Ascending aorta (tissue), 2 donors: ENCODE data around the gene SPOPL. TPM values are rescaled to one million over a fixed set of nuclear protein-coding genes. Genes with fewer than 3 reads are reported as not detected.

Experiments
- DNase-seq, 2 donors: peaks; one replicate each; pipeline ENCODE4 v3.0.0-alpha.2; 2019; ENCODE audit warnings: low spot score in 2 of 2
- H3K27ac ChIP-seq, 2 donors: fragments of 200-600 bp; sonication (generic); one replicate each; pipeline ENCODE4 v1.5.1; 2016 to 2017; ENCODE audit warnings: mild to moderate bottlenecking in 1 of 2
- H3K27me3 ChIP-seq: fragments of 200-600 bp; sonication (generic); one replicate; pipeline ENCODE4 v1.5.1; 2017
- H3K36me3 ChIP-seq, 2 donors: fragments of 200-600 bp; sonication (generic); one replicate each; pipeline ENCODE4 v1.5.1; 2016
- H3K4me1 ChIP-seq, 2 donors: fragments of 200-600 bp; sonication (generic); one replicate each; pipeline ENCODE4 v1.5.1; 2016 to 2017; ENCODE audit warnings: mild to moderate bottlenecking in 1 of 2
- H3K4me3 ChIP-seq, 2 donors: fragments of 200-600 bp; sonication (generic); one replicate each; pipeline ENCODE4 v1.5.1; 2016 to 2017; ENCODE audit warnings: mild to moderate bottlenecking in 1 of 2
- H3K9me3 ChIP-seq, 2 donors: fragments of 200-600 bp; sonication (generic); one replicate each; pipeline ENCODE4 v1.5.1; 2016
- intact Hi-C: fragments of 100-400 bp; cut with DNase I; formaldehyde crosslinking; loops from one replicate; pipeline ENCODE4 v1.15.1; 2023
- total RNA-seq: library from RNA; depleted of rRNA; stranded (reverse); fragments of >200 nt; gene quantifications from one replicate; pipeline ENCODE4 v1.1.0, GENCODE V29; 2016
- TF ChIP-seq, protein P1 (sequence below), 3 experiments: fragments of 200-600 bp in 2 of 3; fragments of 450-650 bp in 1 of 3; sonication (generic) in 2 of 3; IDR thresholded peaks; one replicate each; pipeline ENCODE4 v1.5.1; 2016 to 2019; ENCODE audit warnings: antibody characterized with exemption in 3 of 3, mild to moderate bottlenecking in 1 of 3, moderate library complexity in 1 of 3

Gene SPOPL
- total RNA-seq, 1 donor from 2014 or later, result 9.0 TPM

DNA sequence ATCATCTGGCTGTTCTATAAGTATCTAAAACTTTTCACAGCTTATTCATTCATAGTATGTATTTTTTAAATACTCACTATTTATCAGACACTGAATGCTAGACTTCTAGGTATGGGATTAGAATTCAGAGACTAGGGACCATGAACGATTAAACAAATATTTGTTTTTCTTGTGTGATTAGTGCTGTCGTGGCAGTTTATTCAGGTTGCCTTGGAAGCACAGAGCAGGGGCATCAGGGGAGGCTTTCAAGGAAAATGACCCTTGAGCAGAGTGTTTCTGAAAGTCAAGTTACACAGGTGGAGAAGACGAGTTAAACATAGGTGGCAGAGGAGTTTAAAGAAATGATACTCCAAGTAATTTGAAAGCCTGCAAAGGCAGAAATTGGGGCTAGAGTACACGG lies 5.7 kb downstream of the SPOPL start:
- intact Hi-C loops, result loop anchor here (10.0 kb wide), 1 partner anchor 262 kb away; no protein-coding TSS in a partner anchor
- H3K9me3 ChIP-seq, result no peaks in the 10 kb centered on the region
- H3K4me3 ChIP-seq, result no peak overlapping the region
- peaks cover 0 to 15% of the 10 kb centered on the region in 2 donors for H3K4me1 ChIP-seq
- DNase-seq, result no peak
- H3K27ac ChIP-seq, result no peak overlapping the region
- H3K27me3 ChIP-seq, result no peaks in the 10 kb centered on the region
- TF ChIP-seq, protein P1, sequence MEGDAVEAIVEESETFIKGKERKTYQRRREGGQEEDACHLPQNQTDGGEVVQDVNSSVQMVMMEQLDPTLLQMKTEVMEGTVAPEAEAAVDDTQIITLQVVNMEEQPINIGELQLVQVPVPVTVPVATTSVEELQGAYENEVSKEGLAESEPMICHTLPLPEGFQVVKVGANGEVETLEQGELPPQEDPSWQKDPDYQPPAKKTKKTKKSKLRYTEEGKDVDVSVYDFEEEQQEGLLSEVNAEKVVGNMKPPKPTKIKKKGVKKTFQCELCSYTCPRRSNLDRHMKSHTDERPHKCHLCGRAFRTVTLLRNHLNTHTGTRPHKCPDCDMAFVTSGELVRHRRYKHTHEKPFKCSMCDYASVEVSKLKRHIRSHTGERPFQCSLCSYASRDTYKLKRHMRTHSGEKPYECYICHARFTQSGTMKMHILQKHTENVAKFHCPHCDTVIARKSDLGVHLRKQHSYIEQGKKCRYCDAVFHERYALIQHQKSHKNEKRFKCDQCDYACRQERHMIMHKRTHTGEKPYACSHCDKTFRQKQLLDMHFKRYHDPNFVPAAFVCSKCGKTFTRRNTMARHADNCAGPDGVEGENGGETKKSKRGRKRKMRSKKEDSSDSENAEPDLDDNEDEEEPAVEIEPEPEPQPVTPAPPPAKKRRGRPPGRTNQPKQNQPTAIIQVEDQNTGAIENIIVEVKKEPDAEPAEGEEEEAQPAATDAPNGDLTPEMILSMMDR (IDR thresholded peaks at IDR 0.05), result no peak
- H3K36me3 ChIP-seq, result no peaks in the 10 kb centered on the region

DNA sequence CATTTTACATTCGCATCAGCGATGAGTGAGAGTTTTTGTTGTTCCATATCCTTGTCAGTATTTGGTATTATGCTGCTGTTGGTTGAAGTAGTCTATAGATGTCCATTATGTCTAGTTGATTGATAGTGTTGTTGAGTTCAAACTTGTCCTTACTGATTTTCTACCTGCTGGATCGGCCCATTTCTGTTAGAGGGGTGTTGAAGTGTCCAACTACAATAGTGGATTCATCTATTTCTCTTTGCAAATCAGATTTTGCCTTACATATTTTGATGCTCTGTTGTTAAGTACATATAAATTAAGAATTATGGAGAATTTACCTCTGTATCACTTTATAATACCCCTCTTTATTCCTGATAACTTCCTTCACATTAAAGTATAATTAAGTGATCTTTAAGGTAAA lies 8.7 kb downstream of the SPOPL start:
- Histone ChIP-seq H3K27me3 (no peaks in the 10 kb centered on the region), H3K27ac (no peak overlapping the region), H3K4me1 (peaks cover 0 to 17% of the 10 kb centered on the region in 2 donors), H3K9me3 (no peaks in the 10 kb centered on the region), H3K4me3 (no peak overlapping the region), H3K36me3 (no peaks in the 10 kb centered on the region)
- intact Hi-C loops, result no loop called here
- TF ChIP-seq, protein P1 (IDR thresholded peaks at IDR 0.05), result no peak
- DNase-seq, result no peak

DNA sequence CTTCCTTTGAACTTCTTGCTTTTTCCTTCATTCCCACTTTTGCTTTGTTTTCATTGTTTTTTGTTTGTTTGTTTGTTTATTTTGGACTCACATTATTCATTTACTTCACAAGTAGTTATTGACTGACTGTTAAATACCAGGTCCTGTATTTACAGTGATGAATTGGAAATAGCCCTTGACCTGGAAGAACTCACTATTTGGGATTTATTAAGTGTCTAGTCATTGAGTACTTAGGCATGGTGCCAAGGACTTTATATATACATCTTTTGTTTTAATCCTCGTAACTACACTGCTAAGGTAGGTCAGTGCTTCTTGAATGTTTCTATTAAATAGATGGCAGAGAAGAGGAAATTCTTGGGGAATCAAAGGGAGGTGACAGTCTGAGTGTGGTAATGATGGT lies 11.1 kb downstream of the SPOPL start:
- intact Hi-C loops, result no loop called here
- no peak overlapping the region for H3K4me3 ChIP-seq
- H3K36me3 ChIP-seq, result no peaks in the 10 kb centered on the region
- H3K4me1 ChIP-seq, result peaks cover 0 to 19% of the 10 kb centered on the region in 2 donors
- no peaks in the 10 kb centered on the region for H3K9me3 ChIP-seq
- H3K27me3 ChIP-seq, result no peaks in the 10 kb centered on the region
- no peak overlapping the region for H3K27ac ChIP-seq
- DNase-seq, result no peak
- TF ChIP-seq, protein P1 (IDR thresholded peaks at IDR 0.05), result no peak

DNA sequence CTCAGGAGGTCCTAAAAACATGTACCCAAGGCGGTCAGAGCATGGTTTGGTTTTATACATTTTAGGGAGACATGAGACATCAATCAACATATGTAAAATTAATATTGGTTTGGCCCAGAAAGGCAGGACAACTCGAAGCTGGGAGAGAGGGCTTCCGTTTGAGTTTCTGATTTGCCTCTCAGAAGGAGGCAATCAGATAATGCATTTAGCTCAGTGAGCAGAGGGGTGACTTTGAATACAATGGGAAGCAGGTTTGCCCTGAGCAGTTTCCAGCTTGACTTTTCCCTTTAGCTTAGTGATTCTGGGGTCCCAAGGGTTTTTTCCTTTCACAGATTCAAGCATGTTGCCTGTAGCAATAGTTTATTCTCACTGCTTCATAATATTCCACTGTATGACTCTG lies 12.6 kb downstream of the SPOPL start:
- TF ChIP-seq, protein P1 (IDR thresholded peaks at IDR 0.05), result no peak
- no peak overlapping the region for H3K27ac ChIP-seq
- no peaks in the 10 kb centered on the region for H3K9me3 ChIP-seq
- intact Hi-C loops, result no loop called here
- no peak overlapping the region for H3K4me3 ChIP-seq
- H3K27me3 ChIP-seq, result no peaks in the 10 kb centered on the region
- H3K36me3 ChIP-seq, result no peaks in the 10 kb centered on the region
- no peak for DNase-seq
- peaks cover 0 to 23% of the 10 kb centered on the region in 2 donors for H3K4me1 ChIP-seq

DNA sequence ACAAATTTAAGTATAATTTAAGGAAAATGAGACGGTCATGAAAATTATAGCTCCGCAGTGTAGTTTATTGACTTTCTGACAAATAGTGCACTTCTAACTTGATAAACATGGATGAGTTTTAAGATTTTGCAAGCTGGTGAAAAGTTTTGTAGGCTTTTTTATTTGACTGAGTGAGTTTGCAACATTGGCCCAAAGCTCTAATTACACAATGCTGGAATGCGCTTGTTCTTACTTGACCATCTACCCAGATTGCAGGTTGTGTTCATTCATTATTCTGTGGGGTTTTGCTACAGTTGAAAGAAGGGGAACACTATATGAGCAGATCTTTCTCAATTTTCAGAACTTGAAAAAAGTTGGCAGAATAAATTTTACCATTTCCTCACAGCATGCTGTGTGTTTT lies 13.5 kb downstream of the SPOPL start:
- Histone ChIP-seq H3K27ac (no peak overlapping the region), H3K4me3 (no peak overlapping the region), H3K9me3 (no peaks in the 10 kb centered on the region), H3K36me3 (no peaks in the 10 kb centered on the region), H3K4me1 (peaks cover 0 to 27% of the 10 kb centered on the region in 2 donors), H3K27me3 (no peaks in the 10 kb centered on the region)
- intact Hi-C loops, result no loop called here
- no peak for DNase-seq
- TF ChIP-seq, protein P1 (IDR thresholded peaks at IDR 0.05), result no peak
